OCI-LY1 (cell line): Measurements from ENCODE around the gene KRT17.

ENCODE experiments used
- H2AFZ ChIP-seq: fragments of 200-600 bp; sonication (generic), shearing (Covaris generic); 2 replicates; pipeline ENCODE4 v1.6.0; 2014; ENCODE audit warnings: antibody characterized with exemption, mild to moderate bottlenecking, low read length
- H3F3A ChIP-seq: fragments of 200-600 bp; sonication (generic), shearing (Covaris generic); 2 replicates; pipeline ENCODE4 v1.6.0; 2014; ENCODE audit warnings: mild to moderate bottlenecking, antibody characterized with exemption, low read length, moderate library complexity; ENCODE audit not compliant: insufficient read depth
- H3K27ac ChIP-seq: fragments of 200-600 bp; sonication (generic); 2 replicates; pipeline ENCODE4 v1.5.1; 2014; ENCODE audit warnings: low read length, mixed run types, mild to moderate bottlenecking, low read depth; ENCODE audit not compliant: poor library complexity, severe bottlenecking
- H3K27me3 ChIP-seq: fragments of 200-600 bp; sonication (generic); 2 replicates; pipeline ENCODE4 v1.6.0; 2014; ENCODE audit warnings: antibody characterized with exemption, mild to moderate bottlenecking, low read length, moderate library complexity; ENCODE audit not compliant: insufficient read depth
- H3K36me3 ChIP-seq: fragments of 200-600 bp; sonication (generic); 2 replicates; pipeline ENCODE4 v1.6.1; 2014; ENCODE audit warnings: mild to moderate bottlenecking, antibody characterized with exemption, low read length, moderate library complexity, mixed read lengths; ENCODE audit not compliant: insufficient read depth
- H3K4me1 ChIP-seq: fragments of 200-600 bp; sonication (generic); 2 replicates; pipeline ENCODE4 v1.5.1; 2014; ENCODE audit warnings: mild to moderate bottlenecking, low read length, moderate library complexity; ENCODE audit not compliant: insufficient read depth, severe bottlenecking
- H3K4me2 ChIP-seq: fragments of 200-600 bp; sonication (generic), shearing (Covaris generic); 2 replicates; pipeline ENCODE4 v1.6.1; 2014; ENCODE audit warnings: low read length
- H3K4me3 ChIP-seq: fragments of 200-600 bp; sonication (generic); 2 replicates; pipeline ENCODE4 v1.5.1; 2014; ENCODE audit warnings: low read length, low read depth, mild to moderate bottlenecking, mixed read lengths; ENCODE audit not compliant: poor library complexity, severe bottlenecking
- H3K79me2 ChIP-seq: fragments of 200-600 bp; shearing (Covaris generic); 2 replicates; pipeline ENCODE4 v1.6.1; 2016; ENCODE audit warnings: mixed run types, low read length, mixed read lengths; ENCODE audit not compliant: insufficient read depth
- H3K9ac ChIP-seq: fragments of 200-600 bp; sonication (generic), shearing (Covaris generic); 2 replicates; pipeline ENCODE4 v1.6.1; 2014; ENCODE audit warnings: mild to moderate bottlenecking, low read length, mixed read lengths
- H3K9me2 ChIP-seq: fragments of 200-600 bp; sonication (generic), shearing (Covaris generic); 2 replicates; pipeline ENCODE4 v1.6.1; 2014; ENCODE audit warnings: low read depth, mild to moderate bottlenecking, low read length, mixed read lengths
- H3K9me3 ChIP-seq: fragments of 200-600 bp; shearing (Covaris generic); 2 replicates; pipeline ENCODE4 v1.6.1; 2014; ENCODE audit warnings: low read length, mixed read lengths
- H4K20me1 ChIP-seq: fragments of 200-600 bp; sonication (generic), shearing (Covaris generic); 2 replicates; pipeline ENCODE4 v1.6.0; 2016; ENCODE audit warnings: mild to moderate bottlenecking, low read length; ENCODE audit not compliant: insufficient read depth
- EZH2 ChIP-seq: fragments of 200-600 bp; sonication (generic), shearing (Covaris generic); IDR thresholded peaks from 2 replicates; pipeline ENCODE4 v1.8.0; 2017; ENCODE audit warnings: borderline replicate concordance, mixed run types, mild to moderate bottlenecking, antibody characterized with exemption, low read length, moderate library complexity, mixed read lengths
- TF ChIP-seq, protein P1 (sequence below): fragments of 200-600 bp; sonication (generic), shearing (Covaris generic); IDR thresholded peaks from 2 replicates; pipeline ENCODE4 v1.5.1; 2017; ENCODE audit warnings: mild to moderate bottlenecking, antibody characterized with exemption, low read length, moderate library complexity, mixed read lengths

The KRT17 gene

GRCh38 chr17:41666708-41667279, 42.4 kb upstream of the KRT17 start:
- Histone ChIP-seq H3K4me1 (peaks cover 23% of the 10 kb centered on the region), H3K4me3 (peak overlapping the region; percentile 54), H3K27ac (peak overlapping the region; percentile 76)

DNA sequence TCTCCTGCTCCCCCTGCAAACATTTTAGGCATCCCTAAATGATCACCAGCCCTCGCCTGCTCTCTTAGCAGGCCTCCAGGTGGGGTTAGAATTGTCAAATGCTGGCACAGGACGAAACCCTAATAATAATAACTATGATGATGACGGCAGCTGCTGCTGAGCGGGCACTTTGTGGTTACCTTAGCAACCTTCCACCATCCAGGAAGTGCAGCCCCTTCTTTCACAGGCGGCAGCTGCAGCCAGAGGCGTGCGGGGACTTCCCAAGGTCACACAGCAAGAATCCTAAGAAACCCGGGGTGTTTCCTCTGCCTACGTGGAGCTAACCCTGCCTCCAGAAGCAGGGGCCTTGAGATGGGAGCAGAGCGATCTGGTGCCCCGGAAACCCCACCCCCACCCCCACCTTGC, 41.9 kb upstream of the KRT17 start:
- peak overlapping the region; percentile 54 for H3K4me3 ChIP-seq
- H3F3A ChIP-seq, result no peaks in the 10 kb centered on the region
- H3K27ac ChIP-seq, result peak overlapping the region; percentile 76
- H3K27me3 ChIP-seq, result no peaks in the 10 kb centered on the region
- TF ChIP-seq, protein P1, sequence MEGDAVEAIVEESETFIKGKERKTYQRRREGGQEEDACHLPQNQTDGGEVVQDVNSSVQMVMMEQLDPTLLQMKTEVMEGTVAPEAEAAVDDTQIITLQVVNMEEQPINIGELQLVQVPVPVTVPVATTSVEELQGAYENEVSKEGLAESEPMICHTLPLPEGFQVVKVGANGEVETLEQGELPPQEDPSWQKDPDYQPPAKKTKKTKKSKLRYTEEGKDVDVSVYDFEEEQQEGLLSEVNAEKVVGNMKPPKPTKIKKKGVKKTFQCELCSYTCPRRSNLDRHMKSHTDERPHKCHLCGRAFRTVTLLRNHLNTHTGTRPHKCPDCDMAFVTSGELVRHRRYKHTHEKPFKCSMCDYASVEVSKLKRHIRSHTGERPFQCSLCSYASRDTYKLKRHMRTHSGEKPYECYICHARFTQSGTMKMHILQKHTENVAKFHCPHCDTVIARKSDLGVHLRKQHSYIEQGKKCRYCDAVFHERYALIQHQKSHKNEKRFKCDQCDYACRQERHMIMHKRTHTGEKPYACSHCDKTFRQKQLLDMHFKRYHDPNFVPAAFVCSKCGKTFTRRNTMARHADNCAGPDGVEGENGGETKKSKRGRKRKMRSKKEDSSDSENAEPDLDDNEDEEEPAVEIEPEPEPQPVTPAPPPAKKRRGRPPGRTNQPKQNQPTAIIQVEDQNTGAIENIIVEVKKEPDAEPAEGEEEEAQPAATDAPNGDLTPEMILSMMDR, result no peak
- TF ChIP-seq EZH2, result no peak
- peak overlapping the region; percentile 23; the same call in 1 of the 2 replicates for H2AFZ ChIP-seq
- H3K9me3 ChIP-seq, result no peaks in the 10 kb centered on the region
- H3K9ac ChIP-seq, result peak overlapping the region; percentile 47; the same call in 1 of the 2 replicates
- no peaks in the 10 kb centered on the region for H4K20me1 ChIP-seq
- peak overlapping the region; percentile 61 for H3K4me2 ChIP-seq
- peaks cover 23% of the 10 kb centered on the region for H3K4me1 ChIP-seq
- no peaks in the 10 kb centered on the region for H3K79me2 ChIP-seq
- no peaks in the 10 kb centered on the region for H3K9me2 ChIP-seq
- H3K36me3 ChIP-seq, result no peaks in the 10 kb centered on the region

More at GRCh38 chr17:41666708-41667279, 42.4 kb upstream of the KRT17 start:
- TF ChIP-seq EZH2, result no peak
- TF ChIP-seq, protein P1, result peak; percentile 96
- Histone ChIP-seq H3K9ac (peak overlapping the region; percentile 47; the same call in 1 of the 2 replicates), H2AFZ (peak overlapping the region; percentile 24; the same call in 1 of the 2 replicates), H3K4me2 (peak overlapping the region; percentile 61), H3K9me2 (no peaks in the 10 kb centered on the region), H4K20me1 (no peaks in the 10 kb centered on the region), H3F3A (no peaks in the 10 kb centered on the region), H3K27me3 (no peaks in the 10 kb centered on the region), H3K9me3 (no peaks in the 10 kb centered on the region), H3K36me3 (no peaks in the 10 kb centered on the region), H3K79me2 (no peaks in the 10 kb centered on the region)

GRCh38 chr17:41665566-41666236, 41.3 kb upstream of the KRT17 start:
- Histone ChIP-seq H4K20me1 (no peaks in the 10 kb centered on the region), H3K9ac (peak overlapping the region; percentile 47; the same call in 1 of the 2 replicates), H3K4me2 (peak overlapping the region; percentile 61), H3K36me3 (no peaks in the 10 kb centered on the region), H3K27me3 (no peaks in the 10 kb centered on the region), H3K9me3 (no peaks in the 10 kb centered on the region), H2AFZ (no peak overlapping the region; the same call in 1 of the 2 replicates), H3F3A (no peaks in the 10 kb centered on the region), H3K27ac (peak overlapping the region; percentile 76), H3K4me3 (peak overlapping the region; percentile 54), H3K4me1 (peaks cover 23% of the 10 kb centered on the region), H3K9me2 (no peaks in the 10 kb centered on the region), H3K79me2 (no peaks in the 10 kb centered on the region)
- TF ChIP-seq, protein P1, result peak; percentile 94
- no peak for TF ChIP-seq EZH2
